ENCODE results near the gene RGCC.
"Not testable (repeated sequence)": the region's sequence is repeated elsewhere in the genome, so short reads cannot be mapped to it uniquely, and the experiment has no call there.

DNA sequence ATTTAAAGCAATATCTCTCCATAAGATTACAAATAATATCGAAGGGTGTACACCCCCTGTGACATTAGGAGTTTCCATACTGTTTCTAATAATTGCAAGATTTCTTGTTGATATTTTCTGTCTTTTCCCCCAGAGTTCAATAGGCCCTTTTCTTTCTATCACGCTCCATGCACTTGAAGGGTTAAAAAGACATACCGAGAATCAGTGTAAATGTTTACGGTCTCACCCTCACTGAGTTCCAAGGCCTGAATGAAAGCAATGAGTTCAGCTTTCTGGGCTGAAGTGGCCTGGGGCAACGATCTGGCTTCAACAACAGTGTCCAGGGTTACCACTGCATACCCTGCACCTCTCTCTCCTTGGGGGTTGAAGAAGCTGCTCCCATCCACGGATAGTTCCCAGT, 36.0 kb upstream of the RGCC start:
- not testable (repeated sequence) for TF ChIP-seq CTCF (conservative IDR thresholded peaks at IDR 0.05); EZH2 (IDR thresholded peaks at IDR 0.05; ENCODE audit: low read depth)
